HepG2 (cell line): ENCODE data around the gene SYVN1.

Experiments used
- EP300 ChIP-seq, 3 experiments: sonication (generic) in 1 of 3; formaldehyde crosslinking in 1 of 3; IDR thresholded peaks; 2 replicates each; pipeline versions ENCODE4 v1.5.1 to v1.6.1; 2011 to 2020; ENCODE audit warnings: low read depth in 2 of 3, low read length in 2 of 3, borderline replicate concordance in 1 of 3, improper control_type of control experiment in 1 of 3, mild to moderate bottlenecking in 1 of 3, missing genetic modification reagents in 1 of 3, moderate library complexity in 1 of 3
- ESRRA ChIP-seq: sonication (generic); formaldehyde crosslinking; IDR thresholded peaks from 2 replicates; pipeline ENCODE4 v1.5.1; 2020; ENCODE audit warnings: mild to moderate bottlenecking, low read depth, missing genetic modification reagents
- KLF16 ChIP-seq, 2 experiments: sonication (generic) in 1 of 2; formaldehyde crosslinking in 1 of 2; IDR thresholded peaks; 2 replicates each; pipeline versions ENCODE4 v1.6.1 to v1.8.0; 2016 to 2023; ENCODE audit warnings: missing genetic modification reagents in 2 of 2, missing compliant biosample characterization in 1 of 2
- NFKBIZ ChIP-seq: IDR thresholded peaks from 2 replicates; pipeline ENCODE4 v1.6.1; 2018; ENCODE audit warnings: missing genetic modification reagents, missing compliant biosample characterization

- TF ChIP-seq EP300 (IDR thresholded peaks at IDR 0.05; ENCODE audit: low read depth in 2 of 2, low read length in 2 of 2) = no peak
- no peak for TF ChIP-seq EP300 (CRISPR knock-in tag; IDR thresholded peaks at IDR 0.05; ENCODE audit: borderline replicate concordance)
- no peak for TF ChIP-seq NFKBIZ (CRISPR knock-in tag)
- no peak for TF ChIP-seq ESRRA (CRISPR knock-in tag)
- no peak for TF ChIP-seq KLF16 (CRISPR knock-in tag; IDR thresholded peaks at IDR 0.05)
Observed at GRCh38 chr11:65110354-65110861, 23.9 kb downstream of the SYVN1 start.
